ENCODE results near the gene IL11. TPM values are rescaled to one million over a fixed set of nuclear protein-coding genes. Genes with fewer than 3 reads are reported as not detected.

The IL11 gene
- total RNA-seq, 6 experiments from 2014 or later, result not detected

DNA sequence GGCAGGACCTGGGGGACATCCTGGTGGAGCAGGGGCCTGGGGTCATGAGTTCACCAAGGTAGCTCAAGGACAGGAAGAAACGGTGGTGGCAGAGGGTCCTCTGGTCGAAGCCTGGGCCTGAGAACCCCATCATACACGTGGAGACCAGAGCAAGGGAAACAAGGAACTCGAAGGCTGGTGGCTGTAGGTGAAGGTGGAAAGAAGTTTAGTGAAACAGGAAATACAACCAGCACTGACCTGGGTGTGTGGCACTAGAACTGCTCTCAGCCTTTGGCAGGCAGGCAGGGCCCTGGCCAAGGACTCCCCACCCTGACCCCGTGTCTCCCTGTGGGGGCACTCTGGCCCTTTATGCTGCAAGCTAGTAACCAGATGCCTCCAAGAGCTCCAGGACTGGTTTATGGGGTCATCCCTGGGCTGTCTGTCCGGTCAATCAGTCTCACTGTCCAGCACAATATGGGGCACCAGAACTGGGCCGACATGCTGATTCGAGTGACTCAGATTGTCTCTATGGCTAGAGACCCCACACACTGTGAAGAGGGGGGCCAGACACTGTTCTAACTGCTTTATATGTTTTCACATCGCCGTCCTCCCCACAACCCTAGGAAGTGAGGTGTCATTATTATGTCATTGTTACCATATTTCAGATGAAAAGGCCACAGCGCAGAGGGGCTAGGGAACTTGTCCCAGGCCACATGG, 19.5 kb downstream of the IL11 start:
- H3K27me3 ChIP-seq, result peaks cover 0 to 11% of the 10 kb centered on the region in 2 donors
- WGBS (ENCODE audit: insufficient coverage, low coverage, low lambda C conversion rate, missing lambda C conversion rate), result 48% methylated on average over 7 of the region's 11 CpGs
- no peaks in the 10 kb centered on the region for H3K9me3 ChIP-seq
- peaks cover 0 to 6% (median 0%) of the 10 kb centered on the region in 4 donors for H3K4me1 ChIP-seq
- DNase-seq (no peak), ATAC-seq (no peak)
- TF ChIP-seq POLR2A (IDR thresholded peaks at IDR 0.05), result no peak
- TF ChIP-seq, protein P1, sequence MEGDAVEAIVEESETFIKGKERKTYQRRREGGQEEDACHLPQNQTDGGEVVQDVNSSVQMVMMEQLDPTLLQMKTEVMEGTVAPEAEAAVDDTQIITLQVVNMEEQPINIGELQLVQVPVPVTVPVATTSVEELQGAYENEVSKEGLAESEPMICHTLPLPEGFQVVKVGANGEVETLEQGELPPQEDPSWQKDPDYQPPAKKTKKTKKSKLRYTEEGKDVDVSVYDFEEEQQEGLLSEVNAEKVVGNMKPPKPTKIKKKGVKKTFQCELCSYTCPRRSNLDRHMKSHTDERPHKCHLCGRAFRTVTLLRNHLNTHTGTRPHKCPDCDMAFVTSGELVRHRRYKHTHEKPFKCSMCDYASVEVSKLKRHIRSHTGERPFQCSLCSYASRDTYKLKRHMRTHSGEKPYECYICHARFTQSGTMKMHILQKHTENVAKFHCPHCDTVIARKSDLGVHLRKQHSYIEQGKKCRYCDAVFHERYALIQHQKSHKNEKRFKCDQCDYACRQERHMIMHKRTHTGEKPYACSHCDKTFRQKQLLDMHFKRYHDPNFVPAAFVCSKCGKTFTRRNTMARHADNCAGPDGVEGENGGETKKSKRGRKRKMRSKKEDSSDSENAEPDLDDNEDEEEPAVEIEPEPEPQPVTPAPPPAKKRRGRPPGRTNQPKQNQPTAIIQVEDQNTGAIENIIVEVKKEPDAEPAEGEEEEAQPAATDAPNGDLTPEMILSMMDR (IDR thresholded peaks at IDR 0.05), result no peak
- no peak overlapping the region for H3K4me3 ChIP-seq
- H3K36me3 ChIP-seq, result no peaks in the 10 kb centered on the region
- no peak overlapping the region for H3K27ac ChIP-seq
- intact Hi-C loops (cut with DNase I), result no loop called here

DNA sequence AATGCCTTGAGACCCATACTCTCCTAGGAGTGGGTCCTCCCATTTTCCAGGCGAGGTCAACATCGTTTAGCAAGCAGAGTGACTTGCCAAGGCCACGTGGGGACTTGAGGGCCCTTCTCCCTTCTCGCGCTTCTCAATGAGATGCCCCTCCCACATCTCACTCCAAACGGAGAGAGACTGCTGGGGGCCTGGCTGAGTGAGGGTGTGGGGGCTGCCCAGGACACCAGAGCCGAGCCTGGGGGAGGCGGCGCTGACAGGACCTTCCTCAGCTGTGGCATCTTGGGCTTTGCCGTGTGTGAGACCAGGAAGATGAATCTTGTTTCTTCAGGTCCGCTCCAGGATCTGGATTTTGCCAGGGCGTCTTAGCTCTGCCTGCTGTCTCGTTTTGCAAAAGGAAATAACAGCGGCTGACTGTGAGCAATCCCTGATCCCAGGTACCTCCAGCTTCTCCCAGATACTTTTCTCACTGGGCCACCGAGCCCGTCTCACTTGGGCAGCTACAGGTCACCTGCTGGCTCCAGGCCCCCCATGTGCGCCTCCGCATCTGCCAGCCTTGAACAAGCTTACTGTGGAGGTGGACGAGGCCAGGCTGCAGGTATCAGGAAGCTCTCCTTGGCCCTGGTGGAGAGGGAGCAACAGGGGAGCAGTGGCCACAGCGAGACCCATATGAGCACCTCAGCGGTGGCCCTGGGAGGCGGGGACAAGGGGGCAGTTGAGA, 21.8 kb downstream of the IL11 start:
- TF ChIP-seq, protein P1 (IDR thresholded peaks at IDR 0.05), result no peak
- no peak for TF ChIP-seq POLR2A (IDR thresholded peaks at IDR 0.05)
- intact Hi-C loops (cut with DNase I), result no loop called here
- H3K27ac ChIP-seq, result no peak overlapping the region
- H3K36me3 ChIP-seq, result no peaks in the 10 kb centered on the region
- H3K9me3 ChIP-seq, result no peaks in the 10 kb centered on the region
- ATAC-seq, result no peak
- H3K4me3 ChIP-seq, result no peak overlapping the region
- DNase-seq, result no peak
- H3K4me1 ChIP-seq, result peaks cover 0 to 2% (median 0%) of the 10 kb centered on the region in 4 donors
- H3K27me3 ChIP-seq, result peaks cover 0 to 7% of the 10 kb centered on the region in 2 donors
- 91% methylated on average over 10 of the region's 22 CpGs for WGBS (ENCODE audit: insufficient coverage, low coverage, low lambda C conversion rate, missing lambda C conversion rate)

DNA sequence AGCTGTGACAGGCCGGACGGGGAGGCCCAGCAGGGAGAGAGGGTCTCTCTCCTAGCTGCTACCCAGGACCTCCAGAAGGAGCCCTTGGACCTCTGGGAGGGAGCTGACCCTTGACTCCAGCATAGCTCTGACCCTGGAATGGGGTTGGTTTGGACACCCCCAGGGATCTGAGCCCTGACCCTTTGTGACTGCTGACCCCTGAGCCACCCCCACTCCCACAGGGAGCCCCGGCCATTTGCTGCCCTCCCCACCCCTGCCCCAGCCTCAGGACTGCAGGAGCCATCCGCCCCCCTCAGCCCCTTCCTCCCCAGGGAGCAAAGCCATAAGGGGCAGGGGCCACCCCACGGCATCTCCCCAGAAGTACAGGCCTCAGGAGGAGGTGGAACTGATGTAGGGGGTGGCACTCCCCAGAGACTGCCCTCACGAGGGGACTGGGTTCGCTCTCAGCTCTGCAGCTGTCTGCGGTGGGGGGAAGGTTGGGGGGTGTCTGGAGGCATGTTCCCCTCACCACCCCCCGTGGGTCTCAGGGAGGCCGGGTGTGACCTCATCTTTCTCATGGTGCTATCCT, 22.7 kb downstream of the IL11 start:
- DNase-seq, result no peak
- no CpG with 5 or more reads among the region's 10 CpGs for WGBS (ENCODE audit: insufficient coverage, low coverage, low lambda C conversion rate, missing lambda C conversion rate)
- Histone ChIP-seq H3K4me3 (no peak overlapping the region), H3K4me1 (no peaks in the 10 kb centered on the region), H3K27me3 (no peaks in the 10 kb centered on the region), H3K27ac (no peak overlapping the region), H3K36me3 (no peaks in the 10 kb centered on the region), H3K9me3 (no peaks in the 10 kb centered on the region)
- intact Hi-C loops (cut with DNase I), result no loop called here
- ATAC-seq, result no peak
- TF ChIP-seq POLR2A (IDR thresholded peaks at IDR 0.05), result no peak
- TF ChIP-seq, protein P1 (IDR thresholded peaks at IDR 0.05), result no peak

- 90% methylated on average over 8 of the region's 41 CpGs for WGBS (ENCODE audit: insufficient coverage, low coverage, low lambda C conversion rate, missing lambda C conversion rate)
- Histone ChIP-seq H3K4me1 (no peaks in the 10 kb centered on the region), H3K36me3 (no peaks in the 10 kb centered on the region), H3K27me3 (no peaks in the 10 kb centered on the region), H3K4me3 (no peak overlapping the region), H3K27ac (no peak overlapping the region), H3K9me3 (no peaks in the 10 kb centered on the region)
- ATAC-seq (no peak), DNase-seq (peak in 1 of 3 donors; percentile 12)
- no peak for TF ChIP-seq POLR2A (IDR thresholded peaks at IDR 0.05)
- intact Hi-C loops (cut with DNase I), result no loop called here
Measured at GRCh38 chr19:55346725-55347441, 23.4 kb downstream of the IL11 start.
